ENCODE results near the gene BIN1.
A peak's percentile ranks its signal among the peaks of the same experiment; 100 is the strongest.
"Not testable (repeated sequence)": the region's sequence is repeated elsewhere in the genome, so short reads cannot be mapped to it uniquely, and the experiment has no call there.

BIN1 gene

GRCh38 chr2:127029350-127030051 lies 77.5 kb downstream of the BIN1 start:
- no peak overlapping the region for H3K27ac Mint-ChIP-seq
- no peaks in the 10 kb centered on the region for H3K36me3 Mint-ChIP-seq
- H3K4me3 Mint-ChIP-seq, result no peak overlapping the region
- H3K4me1 Mint-ChIP-seq, result peaks cover 7% of the 10 kb centered on the region
- H3K27me3 Mint-ChIP-seq, result peaks cover 8% of the 10 kb centered on the region
- H3K9me3 Mint-ChIP-seq, result no peaks in the 10 kb centered on the region

DNA sequence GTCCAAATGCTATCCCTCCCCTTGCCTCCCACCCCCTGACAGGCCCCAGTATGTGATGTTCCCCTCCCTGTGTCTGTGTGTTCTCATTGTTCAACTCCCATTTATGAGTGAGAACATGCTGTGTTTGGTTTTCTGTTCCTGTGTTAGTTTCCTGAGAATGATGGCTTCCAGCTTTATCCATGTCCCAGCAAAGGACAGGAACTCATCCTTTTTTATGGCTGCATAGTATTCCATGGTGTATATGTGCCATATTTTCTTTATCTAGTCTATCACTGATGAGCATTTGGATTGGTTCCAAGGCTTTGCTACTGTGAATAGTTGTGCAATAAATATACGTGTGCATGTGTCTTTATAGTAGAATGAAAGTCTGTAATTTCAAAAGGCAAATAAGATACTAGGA lies 78.2 kb downstream of the BIN1 start:
- H3K9me3 Mint-ChIP-seq, H3K4me3 Mint-ChIP-seq, H3K27ac Mint-ChIP-seq, H3K27me3 Mint-ChIP-seq, H3K4me1 Mint-ChIP-seq, H3K36me3 Mint-ChIP-seq: not testable (repeated sequence)

DNA sequence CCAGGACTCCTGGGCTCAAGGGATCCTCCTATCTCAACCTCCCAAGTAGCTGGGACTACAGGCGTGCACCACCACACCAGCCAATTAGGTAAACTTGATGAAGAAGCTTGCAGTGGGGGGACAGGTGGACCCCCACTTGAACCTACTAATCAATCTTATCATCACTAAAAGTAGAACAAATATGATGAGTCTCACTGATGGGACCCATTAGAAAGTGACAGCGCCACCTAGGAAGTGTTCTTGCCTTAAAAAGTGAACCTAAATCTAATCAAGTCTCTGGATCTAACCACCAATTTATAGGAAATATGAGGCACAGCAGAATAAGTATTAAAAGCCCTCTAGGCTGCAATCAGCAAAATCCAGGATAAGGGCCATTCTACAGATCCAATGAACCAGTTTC lies 79.2 kb downstream of the BIN1 start:
- H3K27ac Mint-ChIP-seq, result no peak overlapping the region
- peaks cover 8% of the 10 kb centered on the region for H3K27me3 Mint-ChIP-seq

DNA sequence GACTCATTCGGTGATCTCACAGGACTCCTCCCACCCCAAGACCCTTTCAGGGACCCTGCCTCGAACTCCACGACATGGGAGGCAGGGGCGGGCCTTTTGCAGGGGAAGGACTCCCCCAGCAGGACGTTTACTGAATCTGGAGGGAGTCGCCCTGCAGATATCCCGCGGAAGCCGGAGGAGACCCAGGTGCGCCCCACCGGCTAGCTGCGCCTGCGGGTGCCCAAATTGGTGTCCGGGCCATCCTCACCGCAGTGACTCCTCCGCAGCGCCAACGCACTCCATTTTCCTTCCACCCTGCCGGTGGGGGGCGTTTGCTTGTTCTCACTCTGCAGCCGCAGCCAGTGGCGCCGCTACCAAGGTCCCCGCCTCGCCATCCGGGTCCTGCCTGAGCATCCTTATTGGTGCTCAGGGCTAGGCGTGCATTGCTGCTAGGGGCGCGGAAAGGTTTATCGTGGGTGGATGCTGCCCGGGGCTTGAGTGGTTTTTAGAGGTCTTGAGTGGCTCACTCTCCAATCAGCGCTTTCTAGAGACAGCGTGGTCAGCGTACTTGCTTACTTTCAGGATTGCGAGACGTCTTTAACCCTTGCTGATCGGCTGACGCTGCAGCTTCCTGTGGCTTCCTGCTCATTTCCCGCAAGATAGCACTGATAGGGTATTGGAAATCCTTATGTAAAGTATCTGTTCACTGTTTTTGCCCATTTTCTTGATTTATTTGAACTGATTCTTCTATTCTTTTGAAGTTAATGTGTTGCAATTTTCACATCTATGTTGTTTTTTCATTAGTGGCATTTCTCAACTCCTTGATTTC lies 81.4 kb downstream of the BIN1 start:
- no peaks in the 10 kb centered on the region for H3K9me3 Mint-ChIP-seq
- H3K27ac Mint-ChIP-seq, result no peak overlapping the region
- no peaks in the 10 kb centered on the region for H3K36me3 Mint-ChIP-seq
- H3K4me3 Mint-ChIP-seq, result peak overlapping the region; percentile 83
- H3K27me3 Mint-ChIP-seq, result peaks cover 5% of the 10 kb centered on the region
- peaks cover 7% of the 10 kb centered on the region for H3K4me1 Mint-ChIP-seq

More for the DNA sequence above, 79.2 kb downstream of the BIN1 start:
- H3K9me3 Mint-ChIP-seq, result no peaks in the 10 kb centered on the region
- peaks cover 7% of the 10 kb centered on the region for H3K4me1 Mint-ChIP-seq
- no peaks in the 10 kb centered on the region for H3K36me3 Mint-ChIP-seq
- no peak overlapping the region for H3K4me3 Mint-ChIP-seq

GRCh38 chr2:127024769-127025358 lies 82.1 kb downstream of the BIN1 start:
- peaks cover 5% of the 10 kb centered on the region for H3K27me3 Mint-ChIP-seq
- no peaks in the 10 kb centered on the region for H3K9me3 Mint-ChIP-seq
- H3K27ac Mint-ChIP-seq, result no peak overlapping the region
- H3K4me3 Mint-ChIP-seq, result peak overlapping the region; percentile 56
- H3K36me3 Mint-ChIP-seq, result no peaks in the 10 kb centered on the region
- peaks cover 7% of the 10 kb centered on the region for H3K4me1 Mint-ChIP-seq

DNA sequence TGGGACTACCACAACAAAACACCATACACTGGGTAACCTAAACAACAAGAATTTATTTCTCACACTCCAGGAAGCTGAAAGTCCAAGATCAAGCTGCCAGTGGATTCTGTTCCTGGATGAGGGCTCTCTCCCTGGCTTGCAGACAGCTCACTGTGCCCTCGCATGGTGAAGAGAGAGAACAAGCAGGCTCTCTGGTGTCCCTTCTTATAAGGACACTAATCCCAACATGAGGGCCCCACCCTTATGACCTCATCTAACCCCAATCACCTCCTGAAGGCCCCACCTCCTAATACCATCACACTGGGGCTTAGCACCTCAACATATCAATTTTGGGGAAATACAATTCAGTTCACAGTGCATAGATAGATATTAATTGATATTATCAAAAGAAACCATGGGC lies 83.5 kb downstream of the BIN1 start:
- Mint-ChIP-seq H3K4me3 (no peak overlapping the region), H3K4me1 (peaks cover 7% of the 10 kb centered on the region), H3K36me3 (no peaks in the 10 kb centered on the region), H3K27me3 (no peaks in the 10 kb centered on the region), H3K27ac (no peak overlapping the region), H3K9me3 (no peaks in the 10 kb centered on the region)

DNA sequence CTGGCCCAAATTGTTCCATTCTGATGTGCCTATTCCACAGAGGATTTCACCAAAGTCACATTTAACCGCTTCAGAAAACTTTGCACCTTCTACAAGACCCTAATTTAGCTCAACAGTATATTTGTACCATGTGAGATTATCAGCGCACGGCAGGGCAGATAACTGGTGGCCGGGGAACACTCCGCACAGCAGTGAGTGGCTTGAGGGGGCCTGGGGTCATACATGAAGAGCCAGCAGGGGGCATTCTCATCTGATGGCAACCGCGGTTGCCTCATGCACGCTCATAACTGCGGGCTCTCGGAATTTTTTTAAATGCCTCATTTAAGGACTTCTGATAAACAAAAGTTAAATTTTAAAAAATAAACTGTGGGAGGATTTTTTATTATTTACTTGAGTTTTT lies 84.1 kb downstream of the BIN1 start:
- no peaks in the 10 kb centered on the region for H3K9me3 Mint-ChIP-seq

DNA sequence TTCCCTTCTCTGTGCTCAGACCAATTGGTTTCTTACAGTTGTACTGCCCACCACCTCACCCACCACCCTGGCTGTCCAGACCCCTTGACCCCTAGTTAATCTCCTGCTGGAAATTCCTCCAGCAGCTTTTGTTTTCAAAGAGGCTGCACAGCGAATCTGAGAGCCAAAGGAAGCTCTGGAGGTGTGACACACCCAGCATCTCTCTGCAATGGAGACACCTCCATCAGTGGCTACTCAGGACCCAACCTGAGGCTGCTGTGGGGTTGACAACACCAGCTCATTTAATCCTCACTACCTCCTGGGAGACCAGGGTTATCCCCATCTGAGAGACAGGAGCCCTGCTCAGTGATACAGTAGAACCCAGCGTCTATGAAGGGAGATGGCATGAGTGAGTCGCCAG lies 86.4 kb downstream of the BIN1 start:
- H3K9me3 Mint-ChIP-seq, result no peaks in the 10 kb centered on the region
- no peak overlapping the region for H3K4me3 Mint-ChIP-seq
- H3K27me3 Mint-ChIP-seq, result no peaks in the 10 kb centered on the region
- H3K4me1 Mint-ChIP-seq, result peaks cover under 1% of the 10 kb centered on the region
- H3K27ac Mint-ChIP-seq, result no peak overlapping the region
- no peaks in the 10 kb centered on the region for H3K36me3 Mint-ChIP-seq

More for the DNA sequence above, 84.1 kb downstream of the BIN1 start:
- Mint-ChIP-seq H3K4me1 (peaks cover 7% of the 10 kb centered on the region), H3K36me3 (no peaks in the 10 kb centered on the region), H3K4me3 (no peak overlapping the region), H3K27ac (no peak overlapping the region), H3K27me3 (no peaks in the 10 kb centered on the region)

DNA sequence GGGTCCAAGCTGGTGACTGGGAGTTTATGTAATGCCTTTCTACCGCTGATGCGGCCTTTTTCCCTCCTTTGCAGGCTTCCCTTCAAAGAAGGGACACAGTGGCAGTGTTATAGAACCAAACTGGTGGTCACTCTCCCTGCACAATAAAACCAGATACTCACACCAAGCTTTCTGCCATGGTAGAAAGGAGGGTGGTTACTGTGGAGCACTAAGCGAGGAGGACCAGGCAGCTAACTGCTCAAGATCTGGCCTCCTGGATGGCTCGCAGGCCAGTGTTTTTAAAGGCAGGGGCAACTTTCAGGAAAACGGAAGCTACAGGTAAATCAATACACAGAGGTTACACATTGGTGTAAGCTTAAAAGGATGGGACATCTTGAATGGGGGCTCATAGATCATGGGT lies 89.4 kb downstream of the BIN1 start:
- no peaks in the 10 kb centered on the region for H3K9me3 Mint-ChIP-seq
- no peak overlapping the region for H3K4me3 Mint-ChIP-seq
- H3K27me3 Mint-ChIP-seq, result peaks cover 5% of the 10 kb centered on the region
- H3K27ac Mint-ChIP-seq, result no peak overlapping the region
- no peaks in the 10 kb centered on the region for H3K4me1 Mint-ChIP-seq
- H3K36me3 Mint-ChIP-seq, result no peaks in the 10 kb centered on the region

- Mint-ChIP-seq H3K9me3 (no peaks in the 10 kb centered on the region), H3K36me3 (no peaks in the 10 kb centered on the region), H3K4me1 (no peaks in the 10 kb centered on the region), H3K4me3 (no peak overlapping the region), H3K27ac (no peak overlapping the region), H3K27me3 (peaks cover 9% of the 10 kb centered on the region)
These were observed 90.6 kb downstream of the BIN1 start for GRCh38 chr2:127016329-127016728.

- H3K9me3 Mint-ChIP-seq, result no peaks in the 10 kb centered on the region
- no peak overlapping the region for H3K27ac Mint-ChIP-seq
- H3K27me3 Mint-ChIP-seq, result peaks cover 9% of the 10 kb centered on the region
- no peaks in the 10 kb centered on the region for H3K4me1 Mint-ChIP-seq
- no peaks in the 10 kb centered on the region for H3K36me3 Mint-ChIP-seq
- no peak overlapping the region for H3K4me3 Mint-ChIP-seq
These were observed 91.6 kb downstream of the BIN1 start for GRCh38 chr2:127015106-127015910.

- Mint-ChIP-seq H3K4me1 (no peaks in the 10 kb centered on the region), H3K27me3 (peaks cover 12% of the 10 kb centered on the region), H3K9me3 (no peaks in the 10 kb centered on the region), H3K36me3 (no peaks in the 10 kb centered on the region), H3K27ac (no peak overlapping the region), H3K4me3 (no peak overlapping the region)
These were observed 92.3 kb downstream of the BIN1 start for GRCh38 chr2:127014630-127015029.

- Mint-ChIP-seq H3K27ac (no peak overlapping the region), H3K27me3 (peaks cover 12% of the 10 kb centered on the region), H3K36me3 (no peaks in the 10 kb centered on the region), H3K4me3 (no peak overlapping the region), H3K4me1 (no peaks in the 10 kb centered on the region), H3K9me3 (no peaks in the 10 kb centered on the region)
These were observed 92.7 kb downstream of the BIN1 start for GRCh38 chr2:127014224-127014623.

GRCh38 chr2:127012868-127013267 lies 94.1 kb downstream of the BIN1 start:
- peaks cover 15% of the 10 kb centered on the region for H3K27me3 Mint-ChIP-seq
- H3K36me3 Mint-ChIP-seq, result no peaks in the 10 kb centered on the region
- no peak overlapping the region for H3K4me3 Mint-ChIP-seq
- H3K27ac Mint-ChIP-seq, result no peak overlapping the region
- H3K4me1 Mint-ChIP-seq, result no peaks in the 10 kb centered on the region
- no peaks in the 10 kb centered on the region for H3K9me3 Mint-ChIP-seq

DNA sequence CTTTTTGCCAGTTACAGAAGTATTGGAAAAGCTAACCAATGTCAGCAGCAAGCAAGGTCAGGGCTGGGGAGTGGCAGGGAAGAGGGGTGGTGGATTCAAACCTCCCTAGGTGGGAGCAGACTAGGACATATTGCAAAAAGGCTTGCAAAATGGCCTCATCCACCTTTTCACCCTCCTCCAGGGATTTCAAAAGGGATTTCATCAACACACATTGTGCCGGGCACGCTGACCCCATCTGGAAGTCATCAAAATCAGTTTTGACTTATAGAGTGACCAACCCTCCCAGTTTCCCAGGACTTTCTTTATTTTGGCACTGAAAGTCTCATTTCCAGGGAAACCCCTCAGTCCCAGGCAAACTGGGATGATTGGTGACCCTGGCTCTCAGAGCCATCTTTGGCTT lies 94.7 kb downstream of the BIN1 start:
- no peaks in the 10 kb centered on the region for H3K4me1 Mint-ChIP-seq
- no peaks in the 10 kb centered on the region for H3K36me3 Mint-ChIP-seq
- H3K27ac Mint-ChIP-seq, result no peak overlapping the region
- H3K4me3 Mint-ChIP-seq, result no peak overlapping the region
- H3K9me3 Mint-ChIP-seq, result no peaks in the 10 kb centered on the region
- H3K27me3 Mint-ChIP-seq, result peaks cover 15% of the 10 kb centered on the region
